WI38 (cell line): ENCODE results near the gene XPO1.
"Not testable (repeated sequence)": the region's sequence is repeated elsewhere in the genome, so short reads cannot be mapped to it uniquely, and the experiment has no call there.

Source experiments
- H3K4me3 ChIP-seq: 2 replicates; pipeline ENCODE4 v1.5.1; 2011; ENCODE audit warnings: low read depth, mild to moderate bottlenecking, control low read depth, low read length
- TF ChIP-seq, protein P1 (sequence below): IDR thresholded peaks from 2 replicates; pipeline ENCODE4 v1.5.1; 2012; ENCODE audit warnings: low read depth, mild to moderate bottlenecking, control low read depth, low read length

Gene XPO1

GRCh38 chr2:61493523-61493942 lies 44.6 kb downstream of the XPO1 start:
- no peak overlapping the region for H3K4me3 ChIP-seq
- TF ChIP-seq, protein P1, sequence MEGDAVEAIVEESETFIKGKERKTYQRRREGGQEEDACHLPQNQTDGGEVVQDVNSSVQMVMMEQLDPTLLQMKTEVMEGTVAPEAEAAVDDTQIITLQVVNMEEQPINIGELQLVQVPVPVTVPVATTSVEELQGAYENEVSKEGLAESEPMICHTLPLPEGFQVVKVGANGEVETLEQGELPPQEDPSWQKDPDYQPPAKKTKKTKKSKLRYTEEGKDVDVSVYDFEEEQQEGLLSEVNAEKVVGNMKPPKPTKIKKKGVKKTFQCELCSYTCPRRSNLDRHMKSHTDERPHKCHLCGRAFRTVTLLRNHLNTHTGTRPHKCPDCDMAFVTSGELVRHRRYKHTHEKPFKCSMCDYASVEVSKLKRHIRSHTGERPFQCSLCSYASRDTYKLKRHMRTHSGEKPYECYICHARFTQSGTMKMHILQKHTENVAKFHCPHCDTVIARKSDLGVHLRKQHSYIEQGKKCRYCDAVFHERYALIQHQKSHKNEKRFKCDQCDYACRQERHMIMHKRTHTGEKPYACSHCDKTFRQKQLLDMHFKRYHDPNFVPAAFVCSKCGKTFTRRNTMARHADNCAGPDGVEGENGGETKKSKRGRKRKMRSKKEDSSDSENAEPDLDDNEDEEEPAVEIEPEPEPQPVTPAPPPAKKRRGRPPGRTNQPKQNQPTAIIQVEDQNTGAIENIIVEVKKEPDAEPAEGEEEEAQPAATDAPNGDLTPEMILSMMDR = no peak

- no peak overlapping the region for H3K4me3 ChIP-seq
- TF ChIP-seq, protein P1 = no peak
Measured at GRCh38 chr2:61492476-61492875, 45.7 kb downstream of the XPO1 start.

DNA sequence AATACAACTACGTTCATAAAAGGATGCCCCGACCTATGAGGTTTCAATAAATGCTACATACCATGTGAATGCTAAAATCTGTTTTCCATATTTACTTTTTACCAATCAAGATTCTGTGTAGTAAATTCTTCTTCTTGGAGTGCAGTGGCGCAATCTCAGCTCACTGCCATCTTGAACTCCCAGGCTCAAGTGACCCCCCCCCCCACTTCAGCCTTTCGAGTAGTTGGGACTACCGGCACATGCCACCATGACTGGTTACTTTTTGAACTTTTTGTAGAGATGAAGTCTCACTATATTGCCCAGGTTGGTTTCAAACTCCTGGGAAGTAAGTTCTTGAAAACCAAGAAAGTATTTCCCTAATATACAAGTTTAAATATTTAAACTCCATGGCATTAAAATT lies 52.9 kb downstream of the XPO1 start:
- H3K4me3 ChIP-seq = no peak overlapping the region
- TF ChIP-seq, protein P1 = no peak

GRCh38 chr2:61478086-61478485 lies 60.1 kb downstream of the XPO1 start:
- H3K4me3 ChIP-seq = no peak overlapping the region
- TF ChIP-seq, protein P1 = no peak

GRCh38 chr2:61476929-61477589 lies 61.1 kb downstream of the XPO1 start:
- H3K4me3 ChIP-seq = not testable (repeated sequence)

GRCh38 chr2:61471905-61472805 lies 66.0 kb downstream of the XPO1 start:
- TF ChIP-seq, protein P1 = no peak
- peak overlapping the region; percentile 93 for H3K4me3 ChIP-seq

- H3K4me3 ChIP-seq = peak within 1 kb of the TSS; percentile 93
- TF ChIP-seq, protein P1 = no peak
Measured at GRCh38 chr2:61470965-61471904, 66.9 kb downstream of the XPO1 start, which contains the start of gene USP34. TSS of gene USP34 (minus strand) at chr2:61471087. CDS start at chr2:61470692, 395 bp downstream.
